Fibroblast of upper back skin (primary cell): ENCODE results near the gene BIRC5.
"Not testable (repeated sequence)": the region's sequence is repeated elsewhere in the genome, so short reads cannot be mapped to it uniquely, and the experiment has no call there.

ENCODE experiments used
- DNase-seq: peaks from one replicate; pipeline ENCODE4 v3.0.0-alpha.2; 2013

The BIRC5 gene

DNA sequence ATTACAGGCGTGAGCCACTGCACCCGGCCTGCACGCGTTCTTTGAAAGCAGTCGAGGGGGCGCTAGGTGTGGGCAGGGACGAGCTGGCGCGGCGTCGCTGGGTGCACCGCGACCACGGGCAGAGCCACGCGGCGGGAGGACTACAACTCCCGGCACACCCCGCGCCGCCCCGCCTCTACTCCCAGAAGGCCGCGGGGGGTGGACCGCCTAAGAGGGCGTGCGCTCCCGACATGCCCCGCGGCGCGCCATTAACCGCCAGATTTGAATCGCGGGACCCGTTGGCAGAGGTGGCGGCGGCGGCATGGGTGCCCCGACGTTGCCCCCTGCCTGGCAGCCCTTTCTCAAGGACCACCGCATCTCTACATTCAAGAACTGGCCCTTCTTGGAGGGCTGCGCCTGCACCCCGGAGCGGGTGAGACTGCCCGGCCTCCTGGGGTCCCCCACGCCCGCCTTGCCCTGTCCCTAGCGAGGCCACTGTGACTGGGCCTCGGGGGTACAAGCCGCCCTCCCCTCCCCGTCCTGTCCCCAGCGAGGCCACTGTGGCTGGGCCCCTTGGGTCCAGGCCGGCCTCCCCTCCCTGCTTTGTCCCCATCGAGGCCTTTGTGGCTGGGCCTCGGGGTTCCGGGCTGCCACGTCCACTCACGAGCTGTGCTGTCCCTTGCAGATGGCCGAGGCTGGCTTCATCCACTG, at the start of gene BIRC5:
TSS of gene BIRC5 (plus strand) at position 238 of the 690 bp plus-strand sequence. CDS start at position 302, 64 bp downstream.
- DNase-seq: peak; percentile 85

- no peak for DNase-seq
Measured at GRCh38 chr17:78164748-78165607, 49.1 kb upstream of the BIRC5 start.

DNA sequence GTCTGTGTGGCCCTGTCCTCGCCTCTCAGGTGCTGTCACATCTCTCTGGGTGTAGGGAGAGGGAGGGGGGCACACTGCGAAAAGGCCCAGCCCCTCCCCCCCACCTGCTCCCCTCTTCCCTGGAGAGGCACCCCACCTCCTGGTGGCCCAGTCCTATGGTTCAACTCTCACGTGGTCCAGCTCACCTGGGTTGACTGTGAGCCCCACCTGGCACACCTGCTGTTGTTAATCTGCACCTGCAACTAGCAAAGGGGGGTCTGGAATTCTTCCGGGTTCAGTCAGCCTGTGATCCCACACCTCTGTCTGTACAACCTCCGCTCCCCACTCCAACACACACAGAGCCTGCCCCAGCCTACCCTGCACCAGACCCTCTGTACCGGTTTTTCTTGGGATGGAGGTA, 47.6 kb upstream of the BIRC5 start:
- DNase-seq: no peak

- DNase-seq: peak; percentile 33
Measured at GRCh38 chr17:78168242-78168902, 45.7 kb upstream of the BIRC5 start, which contains the start of gene SYNGR2. TSS of gene SYNGR2 (plus strand) at chr17:78168581. CDS start at chr17:78168617, 36 bp downstream.

GRCh38 chr17:78168903-78169793, 44.9 kb upstream of the BIRC5 start:
- DNase-seq: no peak

DNA sequence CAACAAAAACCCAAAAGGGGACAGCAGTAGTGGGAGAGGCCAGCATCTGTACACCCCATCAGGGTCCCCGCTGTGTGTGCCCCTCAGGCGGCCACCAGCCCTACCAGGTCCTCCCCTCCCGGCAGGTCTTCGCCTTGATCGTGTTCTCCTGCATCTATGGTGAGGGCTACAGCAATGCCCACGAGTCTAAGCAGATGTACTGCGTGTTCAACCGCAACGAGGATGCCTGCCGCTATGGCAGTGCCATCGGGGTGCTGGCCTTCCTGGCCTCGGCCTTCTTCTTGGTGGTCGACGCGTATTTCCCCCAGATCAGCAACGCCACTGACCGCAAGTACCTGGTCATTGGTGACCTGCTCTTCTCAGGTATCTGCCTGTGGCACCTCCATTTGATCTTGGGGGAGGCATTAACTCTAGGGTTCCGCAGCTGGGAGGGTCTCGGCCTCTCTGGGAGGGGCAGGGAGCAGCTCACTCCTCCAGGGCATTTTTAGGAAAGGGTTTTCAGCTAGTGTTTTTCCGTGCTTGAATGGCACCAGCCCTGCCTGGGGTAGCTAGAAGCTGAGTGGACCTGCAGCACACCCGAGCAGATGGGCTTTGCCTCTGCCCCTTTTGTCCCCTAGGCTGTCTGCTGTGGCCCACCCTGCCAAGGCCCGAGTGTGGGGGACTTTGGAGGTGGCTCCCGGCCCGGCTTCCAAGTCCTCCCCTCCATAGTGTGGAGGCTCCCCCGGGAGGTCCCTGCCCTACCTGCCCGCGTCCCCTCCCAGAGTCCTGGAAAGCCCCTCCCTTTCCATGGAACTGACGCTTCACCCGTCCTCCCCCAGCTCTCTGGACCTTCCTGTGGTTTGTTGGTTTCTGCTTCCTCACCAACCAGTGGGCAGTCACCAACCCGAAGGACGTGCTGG, 43.1 kb upstream of the BIRC5 start:
- DNase-seq: no peak

GRCh38 chr17:78171591-78172248, 42.3 kb upstream of the BIRC5 start:
- DNase-seq: not testable (repeated sequence)

DNA sequence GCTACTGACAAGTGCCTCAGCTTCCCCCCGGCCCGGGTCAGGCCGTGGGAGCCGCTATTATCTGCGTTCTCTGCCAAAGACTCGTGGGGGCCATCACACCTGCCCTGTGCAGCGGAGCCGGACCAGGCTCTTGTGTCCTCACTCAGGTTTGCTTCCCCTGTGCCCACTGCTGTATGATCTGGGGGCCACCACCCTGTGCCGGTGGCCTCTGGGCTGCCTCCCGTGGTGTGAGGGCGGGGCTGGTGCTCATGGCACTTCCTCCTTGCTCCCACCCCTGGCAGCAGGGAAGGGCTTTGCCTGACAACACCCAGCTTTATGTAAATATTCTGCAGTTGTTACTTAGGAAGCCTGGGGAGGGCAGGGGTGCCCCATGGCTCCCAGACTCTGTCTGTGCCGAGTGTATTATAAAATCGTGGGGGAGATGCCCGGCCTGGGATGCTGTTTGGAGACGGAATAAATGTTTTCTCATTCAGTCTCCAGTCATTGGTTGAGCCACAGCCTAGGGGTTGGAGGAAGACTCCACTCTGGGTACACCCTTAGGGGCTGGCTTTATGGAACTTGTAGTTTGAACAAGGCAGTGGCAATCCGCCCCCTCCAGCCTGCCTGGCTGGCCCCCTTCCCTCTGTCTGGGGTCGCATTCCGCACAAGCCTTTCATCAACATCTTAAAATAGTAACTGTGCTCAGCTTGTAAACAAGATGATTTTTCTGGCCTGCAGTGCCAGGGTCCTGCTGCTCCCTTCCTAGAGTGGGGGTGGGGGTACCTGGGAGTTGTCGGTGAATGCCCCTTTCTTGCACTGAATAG, 41.6 kb upstream of the BIRC5 start:
- no peak for DNase-seq

DNA sequence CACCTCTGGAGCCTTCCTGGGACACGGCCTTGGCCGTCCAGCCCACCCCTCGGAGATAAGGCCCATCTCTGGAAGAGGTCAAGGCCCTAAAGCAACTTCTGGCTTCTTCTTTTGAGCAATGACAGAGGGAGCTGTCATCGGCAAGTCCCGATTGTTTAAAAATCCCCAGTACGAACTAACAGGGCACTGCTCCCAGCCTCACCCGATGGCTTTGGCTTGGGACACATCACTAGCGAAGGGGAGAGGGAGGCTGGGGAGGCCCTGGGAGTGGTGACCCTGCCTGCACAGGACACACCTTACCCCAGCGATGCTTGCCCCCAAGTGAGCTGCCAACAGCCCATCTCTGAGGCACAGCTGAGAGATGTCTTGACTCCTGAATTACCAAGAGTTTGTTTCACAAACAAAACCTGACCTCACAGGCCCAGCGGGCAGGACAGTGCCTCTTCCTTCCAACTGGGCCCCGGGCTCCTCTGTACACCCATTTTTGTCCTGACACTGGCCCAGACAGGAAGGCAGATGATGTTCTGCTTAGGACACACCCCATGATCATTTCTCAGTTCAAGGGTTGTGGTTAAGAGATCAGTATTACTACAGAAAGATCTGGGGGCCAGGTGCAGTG, 40.8 kb upstream of the BIRC5 start:
- DNase-seq: no peak

- no peak for DNase-seq
Measured at GRCh38 chr17:78174346-78174869, 39.6 kb upstream of the BIRC5 start.

DNA sequence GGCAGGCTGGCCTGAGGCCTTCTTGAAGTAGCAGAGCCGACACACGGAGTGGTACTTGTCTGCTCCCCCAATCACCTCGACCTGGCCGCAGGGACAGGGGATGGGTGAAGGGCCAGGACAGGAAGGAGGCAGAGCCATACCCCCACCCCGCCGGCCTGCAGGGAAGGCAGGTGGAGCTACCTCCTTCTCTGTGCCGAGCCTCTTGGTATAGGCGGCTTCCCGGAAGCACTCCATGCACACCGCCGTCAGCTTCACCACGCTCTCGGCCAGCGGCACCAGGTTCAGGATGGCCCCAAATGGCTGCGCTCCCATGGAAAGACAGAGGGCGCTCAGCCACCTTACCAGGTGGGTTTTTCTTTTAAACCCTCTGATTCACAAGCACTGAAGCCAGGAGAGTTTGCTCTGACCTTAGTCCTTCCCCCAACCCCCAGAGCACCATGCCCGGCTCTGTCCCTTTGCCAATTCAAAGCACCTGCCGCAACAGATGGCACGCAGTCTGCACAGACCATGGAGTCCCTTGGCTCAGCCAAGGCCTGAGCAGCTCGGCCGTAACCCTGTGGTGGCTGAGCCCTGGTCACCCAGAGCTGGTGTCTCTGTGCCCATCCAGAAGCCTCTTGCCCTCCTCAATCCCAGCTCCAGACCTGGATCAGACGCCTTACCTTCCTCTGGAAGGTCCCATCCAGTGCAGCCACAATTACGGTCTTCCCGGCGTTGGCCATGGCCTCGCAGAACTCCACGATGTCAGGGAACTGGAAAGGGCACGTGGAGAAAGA, 39.0 kb upstream of the BIRC5 start:
- DNase-seq: no peak

DNA sequence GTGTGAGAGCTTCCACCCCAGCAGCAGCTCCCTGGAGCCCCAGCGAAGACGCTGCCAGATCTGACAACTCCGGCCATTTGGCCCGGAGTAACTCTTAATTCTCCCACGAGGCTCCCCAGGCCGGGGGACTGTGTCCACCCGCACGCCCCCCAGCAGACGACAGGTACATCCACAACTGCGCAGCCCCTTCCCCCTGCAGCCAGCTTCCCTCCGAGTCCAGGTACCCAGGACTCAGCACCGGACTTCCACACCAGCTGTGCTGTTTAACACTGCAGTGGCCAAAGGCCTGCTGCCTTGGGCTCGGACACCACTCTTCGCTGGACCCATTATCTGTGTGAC, 38.4 kb upstream of the BIRC5 start:
- DNase-seq: no peak

- peak; percentile 34 for DNase-seq
Measured at GRCh38 chr17:78176548-78177025, 37.5 kb upstream of the BIRC5 start.

DNA sequence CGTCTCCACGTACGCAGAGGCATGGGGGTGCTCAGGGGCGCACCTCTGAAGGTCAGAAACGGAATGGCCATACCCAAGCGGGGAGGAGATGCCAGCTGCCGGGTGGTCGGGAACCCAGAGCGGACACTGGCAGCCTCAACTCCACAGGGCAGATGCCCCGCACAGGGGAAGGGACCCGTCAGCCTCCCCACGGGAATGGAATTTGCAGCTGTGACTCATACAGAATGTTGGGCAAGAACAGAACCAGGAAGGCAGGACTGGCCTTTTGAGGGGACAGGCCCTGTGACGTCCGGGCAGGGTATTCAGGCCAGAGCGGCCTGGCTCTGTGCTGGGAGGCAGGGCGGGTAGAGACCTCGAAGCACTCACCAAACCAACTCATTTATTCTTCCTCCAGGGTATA, 34.7 kb upstream of the BIRC5 start:
- DNase-seq: no peak

- no peak for DNase-seq
Measured at GRCh38 chr17:78180083-78180482, 34.0 kb upstream of the BIRC5 start.

- no peak for DNase-seq
Measured at GRCh38 chr17:78180508-78180907, 33.5 kb upstream of the BIRC5 start.

GRCh38 chr17:78182504-78182903, 31.5 kb upstream of the BIRC5 start:
- no peak for DNase-seq

- DNase-seq: no peak
Measured at GRCh38 chr17:78183916-78184315, 30.1 kb upstream of the BIRC5 start.
